RWPE1 (cell line): ENCODE measurements around the gene RAB3A.
A peak's percentile ranks its signal among the peaks of the same experiment; 100 is the strongest.

Source experiments
- CTCF ChIA-PET: fragments of 350-600 bp; sonication (Branson Sonifier 250); formaldehyde crosslinking; extraction: SDS; loops from one replicate; lab custom pipeline; 2021; lab: Yijun Ruan, JAX
- POLR2A ChIA-PET: fragments of 400-600 bp; formaldehyde crosslinking; extraction: SDS; loops from one replicate; lab custom pipeline; 2020; ENCODE audit warnings: antibody characterized with exemption; ENCODE audit not compliant: low non-redundant PET; lab: Yijun Ruan, JAX
- DNase-seq: peaks from one replicate; pipeline ENCODE4 v3.0.0; 2012; ENCODE audit warnings: low spot score
- H3K27ac ChIP-seq: fragments of 450-650 bp; 2 replicates; pipeline ENCODE4 v1.5.1; 2017
- CTCF ChIP-seq: fragments of 450-650 bp; conservative IDR thresholded peaks from 2 replicates; pipeline ENCODE4 v1.5.1; 2017; ENCODE audit warnings: low read depth, mild to moderate bottlenecking

RAB3A gene

GRCh38 chr19:18202778-18203407 lies 949 bp downstream of the RAB3A start:
- CTCF ChIA-PET: interaction anchor here (0.6 to 3.0 kb wide), 3 partner anchors 50 to 156 kb away, joined by 3 to 16 read pairs (median 6); no protein-coding TSS in a partner anchor
- no peak for DNase-seq
- POLR2A ChIA-PET: no interaction called here

GRCh38 chr19:18202397-18202777 lies 1.5 kb downstream of the RAB3A start:
- no peak for DNase-seq
- CTCF ChIA-PET: interaction anchor here (0.6 to 3.0 kb wide), 2 partner anchors 48 to 50 kb away, joined by 4 to 16 read pairs; no protein-coding TSS in a partner anchor
- no peak for TF ChIP-seq CTCF
- POLR2A ChIA-PET: no interaction called here
- H3K27ac ChIP-seq: no peak overlapping the region; the same call in 1 of the 2 replicates

More at GRCh38 chr19:18202778-18203407, 949 bp downstream of the RAB3A start:
- peak; percentile 60 for TF ChIP-seq CTCF
- peak overlapping the region; percentile 92; the same call in 1 of the 2 replicates for H3K27ac ChIP-seq

GRCh38 chr19:18198374-18198773 lies 5.5 kb downstream of the RAB3A start:
- ChIA-PET POLR2A (interaction anchor here (0.6 kb wide), 1 partner anchor 33 kb away, joined by 3 read pairs; no protein-coding TSS in a partner anchor), CTCF (interaction anchor here (0.5 to 2.2 kb wide), 2 partner anchors 35 to 53 kb away, joined by 3 to 5 read pairs; no protein-coding TSS in a partner anchor)
- no peak for DNase-seq
- no peak for TF ChIP-seq CTCF
- H3K27ac ChIP-seq: peak overlapping the region; percentile 98

GRCh38 chr19:18197941-18198340 lies 5.9 kb downstream of the RAB3A start:
- DNase-seq: no peak
- CTCF ChIA-PET: interaction anchor here (0.5 to 2.2 kb wide), 2 partner anchors 35 to 54 kb away, joined by 3 to 5 read pairs; no protein-coding TSS in a partner anchor
- no peak for TF ChIP-seq CTCF
- POLR2A ChIA-PET: interaction anchor here (0.6 kb wide), 1 partner anchor 33 kb away, joined by 3 read pairs; no protein-coding TSS in a partner anchor
- H3K27ac ChIP-seq: peak overlapping the region; percentile 98

GRCh38 chr19:18197306-18197705 lies 6.5 kb downstream of the RAB3A start:
- no peak for TF ChIP-seq CTCF
- CTCF ChIA-PET: interaction anchor here (2.2 kb wide), 1 partner anchor 54 kb away, joined by 5 read pairs; no protein-coding TSS in a partner anchor
- H3K27ac ChIP-seq: peak overlapping the region; percentile 98
- POLR2A ChIA-PET: no interaction called here
- no peak for DNase-seq

- no peak for DNase-seq
- ChIA-PET CTCF (interaction anchor here (1.1 to 2.2 kb wide), 2 partner anchors 55 to 78 kb away, joined by 3 to 5 read pairs; no protein-coding TSS in a partner anchor), POLR2A (no interaction called here)
- TF ChIP-seq CTCF: no peak
- peak overlapping the region; percentile 98 for H3K27ac ChIP-seq
These were observed 7.4 kb downstream of the RAB3A start for GRCh38 chr19:18196511-18196845.
